ENCODE data around the gene ITPK1.

- TF ChIP-seq, protein P1, sequence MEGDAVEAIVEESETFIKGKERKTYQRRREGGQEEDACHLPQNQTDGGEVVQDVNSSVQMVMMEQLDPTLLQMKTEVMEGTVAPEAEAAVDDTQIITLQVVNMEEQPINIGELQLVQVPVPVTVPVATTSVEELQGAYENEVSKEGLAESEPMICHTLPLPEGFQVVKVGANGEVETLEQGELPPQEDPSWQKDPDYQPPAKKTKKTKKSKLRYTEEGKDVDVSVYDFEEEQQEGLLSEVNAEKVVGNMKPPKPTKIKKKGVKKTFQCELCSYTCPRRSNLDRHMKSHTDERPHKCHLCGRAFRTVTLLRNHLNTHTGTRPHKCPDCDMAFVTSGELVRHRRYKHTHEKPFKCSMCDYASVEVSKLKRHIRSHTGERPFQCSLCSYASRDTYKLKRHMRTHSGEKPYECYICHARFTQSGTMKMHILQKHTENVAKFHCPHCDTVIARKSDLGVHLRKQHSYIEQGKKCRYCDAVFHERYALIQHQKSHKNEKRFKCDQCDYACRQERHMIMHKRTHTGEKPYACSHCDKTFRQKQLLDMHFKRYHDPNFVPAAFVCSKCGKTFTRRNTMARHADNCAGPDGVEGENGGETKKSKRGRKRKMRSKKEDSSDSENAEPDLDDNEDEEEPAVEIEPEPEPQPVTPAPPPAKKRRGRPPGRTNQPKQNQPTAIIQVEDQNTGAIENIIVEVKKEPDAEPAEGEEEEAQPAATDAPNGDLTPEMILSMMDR (IDR thresholded peaks at IDR 0.05) = no peak
- TF ChIP-seq EP300 (IDR thresholded peaks at IDR 0.05; ENCODE audit: low read depth) (no peak), POLR2A (IDR thresholded peaks at IDR 0.05) (no peak), POLR2AphosphoS5 (IDR thresholded peaks at IDR 0.05) (no peak)
These were observed 84.0 kb downstream of the ITPK1 start for GRCh38 chr14:93031505-93032315.

All from transverse colon (tissue), 4 donors.